Renal cortical epithelial cell (primary cell): ENCODE results near the gene DIS3L2. TPM values are rescaled to one million over a fixed set of nuclear protein-coding genes. Genes with fewer than 3 reads are reported as not detected.
"Not testable (repeated sequence)": the region's sequence is repeated elsewhere in the genome, so short reads cannot be mapped to it uniquely, and the experiment has no call there.

Experiments used
- DNase-seq: peaks from one replicate; pipeline ENCODE4 v3.0.0-alpha.2; 2011; ENCODE audit warnings: low read depth
- total RNA-seq: library from RNA; depleted of rRNA; stranded (reverse); fragments of >200 nt; gene quantifications from 2 replicates; pipeline ENCODE4 v1.2.3, GENCODE V29; 2014

DIS3L2 gene
- total RNA-seq, 1 donor from 2014 or later: 28.5 TPM

DNA sequence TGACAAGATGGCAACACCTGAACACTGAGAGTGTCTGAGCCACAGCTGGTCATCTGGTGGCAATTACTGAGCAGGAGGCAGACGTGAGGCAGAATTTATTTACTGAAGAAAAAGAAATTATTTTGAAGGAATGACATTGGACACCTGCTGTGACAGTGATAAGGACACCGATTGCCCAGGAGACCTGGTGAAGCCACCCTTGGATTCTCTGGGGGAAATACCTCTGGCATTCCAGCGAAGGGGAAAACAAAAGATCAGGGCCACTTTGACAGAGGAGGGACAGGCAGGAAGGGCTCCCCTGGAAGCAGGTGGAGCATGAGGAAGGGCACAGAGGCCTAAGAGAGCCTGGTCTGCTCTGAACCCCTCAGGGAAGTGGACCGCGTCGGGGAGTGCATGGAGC lies 331.7 kb downstream of the DIS3L2 start:
- DNase-seq: no peak

DNA sequence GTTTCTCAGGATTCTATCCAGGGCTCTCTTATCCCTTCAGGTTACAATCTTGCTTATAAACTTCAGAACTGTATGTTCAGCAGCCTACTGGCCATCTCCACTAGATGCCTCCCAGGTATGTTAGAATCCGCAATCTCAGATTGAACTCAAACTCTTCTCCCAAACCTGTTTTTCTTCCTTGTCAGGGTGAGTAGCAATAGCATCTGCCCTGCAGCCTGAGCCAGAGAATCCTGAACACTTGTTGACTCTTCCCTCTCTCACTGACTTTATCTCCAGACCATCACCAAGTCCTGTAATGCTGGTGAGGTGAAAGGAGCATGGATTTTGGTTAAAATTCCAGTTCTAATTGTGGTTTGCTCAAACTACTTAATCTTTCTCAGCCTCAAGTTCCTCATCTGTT lies 334.5 kb downstream of the DIS3L2 start:
- DNase-seq: no peak

DNA sequence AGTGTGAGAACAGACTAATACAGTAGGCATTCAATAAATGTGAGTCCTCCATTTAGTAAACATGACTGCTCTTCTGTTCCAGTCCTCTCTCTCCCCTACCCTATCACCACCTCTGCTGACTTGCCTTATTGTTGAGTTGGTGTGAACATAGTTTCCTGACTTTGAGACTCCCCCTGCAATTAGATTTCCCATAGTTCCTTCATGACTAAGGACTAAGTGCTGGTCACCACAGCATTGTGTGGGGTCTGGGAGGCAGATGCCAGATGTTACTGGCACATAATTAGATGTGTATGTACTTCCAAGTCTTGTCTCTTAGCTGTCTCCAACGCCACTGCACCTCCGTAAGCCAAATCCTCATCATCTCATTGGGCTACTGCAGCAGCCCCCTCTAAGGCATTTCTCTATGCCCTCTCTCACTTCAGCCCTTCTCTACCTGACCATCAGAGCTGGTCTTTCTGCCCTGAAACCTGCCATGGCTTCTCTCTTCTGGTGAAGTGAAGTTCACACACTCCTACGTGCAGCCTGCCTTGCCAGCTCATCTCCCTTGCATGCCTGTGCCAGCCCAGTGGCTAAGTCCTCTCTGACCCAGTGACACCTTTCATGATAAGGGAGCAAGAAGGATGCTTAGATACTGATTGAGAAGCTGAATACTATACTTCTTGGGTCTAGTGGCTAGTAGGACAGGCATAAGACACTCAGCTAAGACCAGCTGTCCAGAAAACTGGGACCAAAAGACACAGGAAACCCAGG lies 335.4 kb downstream of the DIS3L2 start:
- peak; percentile 15 for DNase-seq

DNA sequence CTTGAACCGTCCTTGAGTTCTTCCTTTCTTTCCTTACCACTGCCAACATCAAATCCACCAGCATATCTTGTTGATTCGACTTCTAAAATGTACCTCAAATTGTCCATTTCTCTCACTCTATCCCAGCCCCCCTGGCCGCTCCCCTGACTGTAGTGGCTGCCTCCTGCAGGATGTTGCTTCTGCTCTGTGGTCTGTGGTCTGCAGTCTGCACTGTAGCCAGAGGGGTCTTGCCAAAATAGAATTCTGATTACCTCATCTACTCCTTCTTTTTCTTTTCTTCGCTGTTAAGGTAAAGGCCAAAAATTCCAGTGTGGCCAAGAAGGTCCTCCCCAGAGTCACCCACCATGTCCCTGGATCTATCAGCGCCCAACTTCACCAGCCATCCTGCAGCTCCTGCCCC lies 337.6 kb downstream of the DIS3L2 start:
- no peak for DNase-seq

DNA sequence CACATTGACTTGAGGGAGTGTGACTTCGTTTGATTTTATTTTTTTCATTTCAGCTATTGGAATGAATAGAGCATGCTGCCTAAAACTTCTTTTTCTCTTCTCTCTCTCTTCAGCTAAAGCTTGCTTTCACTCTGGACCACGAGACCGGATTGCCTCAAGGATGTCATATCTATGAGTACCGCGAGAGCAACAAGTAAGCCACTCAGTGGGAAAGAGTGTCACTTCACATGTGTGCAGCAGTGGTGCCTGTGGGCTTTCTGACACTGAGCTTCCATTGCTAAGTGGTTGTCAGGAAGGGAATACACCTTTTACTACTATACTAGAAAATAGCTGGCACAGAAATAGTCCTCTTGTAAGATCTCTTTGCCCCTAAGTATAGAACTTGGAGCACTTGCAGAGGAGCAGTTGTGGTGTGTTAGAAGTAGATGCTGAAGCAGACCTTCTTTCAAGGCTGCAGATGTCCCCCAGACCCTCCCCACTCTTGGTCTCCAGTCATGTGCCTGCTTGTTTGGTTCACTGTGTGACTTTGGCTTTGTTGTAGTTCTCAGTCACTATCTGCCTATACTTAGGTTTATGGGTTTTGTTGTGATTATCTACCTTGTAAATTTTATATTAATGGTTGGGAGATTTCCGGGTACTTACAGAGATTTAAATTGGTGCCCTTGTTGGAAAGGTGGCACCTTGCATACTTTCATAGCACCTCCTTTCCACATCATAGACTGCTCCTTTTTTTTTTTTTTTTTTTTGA lies 338.6 kb downstream of the DIS3L2 start:
- DNase-seq: no peak

DNA sequence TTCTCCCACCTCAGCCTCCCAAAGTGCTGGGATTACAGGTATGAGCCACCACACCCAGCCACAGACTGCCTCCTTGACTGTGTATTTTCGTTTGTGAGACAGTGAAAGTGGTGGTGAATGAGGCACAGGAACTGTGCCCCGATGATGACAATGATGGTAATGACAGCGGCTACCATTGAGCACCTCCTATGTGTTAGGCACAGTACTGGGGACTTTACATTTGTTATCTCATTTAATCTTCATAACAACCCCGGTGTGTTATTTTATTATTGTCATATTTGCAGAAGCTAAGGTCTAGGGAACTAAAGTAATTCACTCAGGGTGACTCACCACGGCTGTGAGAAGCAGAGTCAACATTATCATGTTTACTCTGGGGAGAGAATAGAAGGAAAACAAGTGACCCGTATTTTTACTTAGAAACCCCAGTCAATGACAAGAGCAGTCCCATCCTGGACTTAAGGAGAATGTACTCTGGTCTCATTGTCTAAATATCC lies 339.4 kb downstream of the DIS3L2 start:
- DNase-seq: peak; percentile 60

DNA sequence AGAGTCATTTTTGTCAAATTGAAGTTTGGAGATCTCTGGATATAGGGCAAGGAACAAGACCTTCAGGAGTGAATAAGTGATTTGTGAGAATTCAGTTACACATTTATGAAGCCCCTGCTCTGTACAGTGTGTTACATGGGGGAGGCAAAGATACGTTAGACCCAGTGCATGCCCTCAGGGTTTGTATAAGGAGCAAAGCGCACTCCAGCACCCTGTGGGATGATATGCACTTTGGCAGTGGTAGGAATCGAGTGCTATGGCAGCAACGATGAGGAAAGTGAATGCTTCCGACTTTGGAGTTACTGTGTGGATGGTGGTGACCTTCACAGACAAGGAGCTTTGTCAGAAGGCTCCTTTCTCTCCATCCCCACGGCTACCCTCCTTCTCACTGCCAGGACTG lies 342.7 kb downstream of the DIS3L2 start:
- DNase-seq: no peak

DNA sequence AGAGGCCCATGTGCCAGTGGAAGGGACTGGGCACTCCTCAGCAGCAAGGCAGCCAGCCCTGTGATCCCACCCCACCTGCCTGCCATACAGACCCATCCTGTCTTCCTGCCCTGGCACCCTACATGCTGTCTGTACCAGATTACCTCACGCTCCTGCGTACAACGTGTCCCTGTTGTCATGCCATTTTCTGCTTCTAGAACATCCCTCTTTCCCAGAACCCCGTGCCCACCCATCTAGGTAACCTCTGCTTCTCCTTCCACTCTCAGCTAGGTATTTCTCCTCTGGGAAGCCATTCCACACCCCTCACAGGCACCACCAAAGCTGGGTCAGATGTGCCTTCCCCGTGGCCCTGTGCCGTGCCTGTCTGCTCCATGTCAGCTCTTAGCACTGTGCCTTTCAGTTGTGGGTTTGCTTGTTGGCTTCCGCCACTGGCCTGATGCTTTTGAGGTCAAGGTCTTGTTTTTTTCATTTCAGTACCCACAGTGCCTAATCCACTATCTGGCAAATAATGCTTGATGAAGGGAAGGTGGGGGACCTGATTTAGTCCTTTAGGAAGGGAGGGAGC lies 345.3 kb downstream of the DIS3L2 start:
- DNase-seq: no peak

DNA sequence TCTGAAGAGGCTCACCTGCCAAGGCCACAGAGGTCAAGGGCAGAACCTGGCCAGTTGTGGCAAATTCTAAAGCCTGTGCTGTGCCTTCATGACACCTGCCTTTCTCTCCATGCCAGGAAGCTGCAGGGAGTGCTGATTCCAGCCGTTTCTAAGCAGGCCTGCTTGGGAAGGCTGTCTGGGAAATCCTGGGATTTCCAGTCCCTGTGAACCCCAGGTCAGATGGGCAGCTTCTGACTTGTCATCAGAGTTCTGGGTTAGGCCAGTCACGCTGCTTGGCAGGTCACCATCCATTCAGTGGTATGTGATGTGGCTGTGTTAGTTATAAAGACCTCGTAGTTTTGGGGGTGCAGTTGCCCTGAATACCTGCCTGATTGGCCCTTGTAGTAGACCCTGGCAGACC lies 346.3 kb downstream of the DIS3L2 start:
- DNase-seq: no peak

DNA sequence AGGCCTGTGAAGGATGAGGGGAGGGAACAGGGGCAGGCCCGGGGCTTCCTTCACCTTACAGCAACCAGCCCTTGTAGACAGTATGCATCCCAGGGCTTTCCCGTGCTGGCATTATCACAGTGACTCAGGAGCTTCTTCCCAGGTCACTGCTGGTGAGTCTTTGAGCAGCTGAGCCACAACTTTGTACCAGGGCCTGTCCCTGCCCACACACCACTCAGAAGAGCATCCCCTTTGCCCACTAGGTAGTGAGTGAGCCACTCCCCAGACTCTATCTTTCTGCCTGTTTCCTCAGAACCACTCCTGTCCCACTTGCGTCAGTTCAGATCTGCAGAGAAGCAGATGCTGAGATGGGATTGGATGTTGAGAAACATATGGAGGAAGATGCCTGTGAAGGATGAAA lies 347.5 kb downstream of the DIS3L2 start:
- no peak for DNase-seq

DNA sequence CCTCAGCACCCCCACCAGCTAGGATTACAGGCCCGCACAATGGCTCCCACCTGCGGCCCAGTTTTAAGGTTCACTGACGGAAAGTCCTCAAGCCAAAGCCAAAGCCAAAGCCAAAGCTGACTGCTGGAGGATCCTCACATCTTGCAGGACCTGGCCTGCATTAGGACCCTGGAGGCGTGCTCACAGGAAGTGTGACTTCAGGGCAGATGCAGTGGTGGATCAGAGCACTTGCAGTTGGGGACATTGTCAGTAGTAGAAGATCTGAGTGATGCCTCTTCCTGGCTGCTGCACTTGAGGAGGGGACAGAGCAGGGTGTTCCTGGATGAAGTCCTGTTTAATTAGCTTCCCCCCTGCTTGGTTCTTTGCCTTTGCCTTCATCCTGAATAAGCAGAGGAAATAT lies 348.1 kb downstream of the DIS3L2 start:
- DNase-seq: no peak

DNA sequence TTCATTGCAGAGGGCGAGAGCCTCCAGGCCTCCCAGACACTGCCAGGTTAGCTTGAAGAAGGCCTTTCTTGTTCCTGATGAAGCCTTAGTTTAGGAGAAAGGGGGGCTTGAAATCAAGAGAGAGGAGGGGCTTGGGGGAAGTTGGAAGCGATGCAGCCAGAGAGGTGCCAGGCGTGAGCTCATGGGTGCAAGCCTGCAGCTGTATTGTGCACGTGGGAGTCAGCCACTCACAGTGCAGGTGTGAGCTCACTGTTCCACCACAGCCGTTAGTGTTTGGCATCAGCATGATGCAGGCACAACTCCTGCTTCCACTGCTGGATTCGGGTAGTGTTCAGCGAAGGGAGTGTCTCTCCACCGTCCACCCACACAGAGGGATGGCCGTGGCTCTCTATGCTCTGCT lies 348.6 kb downstream of the DIS3L2 start:
- no peak for DNase-seq

DNA sequence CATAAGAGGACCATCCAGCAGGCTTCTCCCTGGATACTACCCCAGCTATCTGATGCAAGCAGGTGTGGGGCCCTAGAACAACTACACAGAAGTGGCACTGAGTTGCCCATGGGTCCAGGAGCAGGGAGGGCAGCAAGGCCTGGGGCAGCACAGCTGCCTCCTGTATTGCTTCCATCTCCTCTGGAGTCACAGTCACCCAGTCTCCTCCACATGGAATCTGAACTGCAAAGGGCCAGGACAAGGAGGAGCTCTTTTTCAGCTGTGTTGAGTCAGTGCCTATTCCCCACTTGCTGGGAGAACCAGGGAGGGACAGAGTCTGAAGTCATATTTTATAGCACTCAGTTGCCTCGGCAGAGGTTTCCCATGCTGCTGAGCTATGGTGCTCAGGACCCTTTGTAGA lies 349.2 kb downstream of the DIS3L2 start:
- no peak for DNase-seq

DNA sequence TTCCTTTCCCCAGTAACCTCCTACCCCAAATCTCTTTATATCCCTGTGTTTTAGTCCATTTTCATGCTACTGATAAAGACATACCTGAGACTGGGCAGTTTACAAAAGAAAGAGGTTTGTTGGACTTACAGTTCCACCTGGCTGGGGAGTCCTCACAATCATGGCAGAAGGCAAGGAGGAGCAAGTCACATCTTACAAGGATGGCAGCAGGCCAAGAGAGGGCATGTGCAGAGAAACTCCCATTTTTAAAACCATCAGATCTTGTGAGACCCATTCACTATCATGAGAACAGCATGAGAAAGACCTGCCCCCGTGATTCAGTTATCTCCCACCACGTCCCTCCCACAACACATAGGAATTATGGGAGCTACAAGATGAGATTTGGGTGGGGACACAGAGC lies 352.1 kb downstream of the DIS3L2 start:
- DNase-seq: not testable (repeated sequence)

DNA sequence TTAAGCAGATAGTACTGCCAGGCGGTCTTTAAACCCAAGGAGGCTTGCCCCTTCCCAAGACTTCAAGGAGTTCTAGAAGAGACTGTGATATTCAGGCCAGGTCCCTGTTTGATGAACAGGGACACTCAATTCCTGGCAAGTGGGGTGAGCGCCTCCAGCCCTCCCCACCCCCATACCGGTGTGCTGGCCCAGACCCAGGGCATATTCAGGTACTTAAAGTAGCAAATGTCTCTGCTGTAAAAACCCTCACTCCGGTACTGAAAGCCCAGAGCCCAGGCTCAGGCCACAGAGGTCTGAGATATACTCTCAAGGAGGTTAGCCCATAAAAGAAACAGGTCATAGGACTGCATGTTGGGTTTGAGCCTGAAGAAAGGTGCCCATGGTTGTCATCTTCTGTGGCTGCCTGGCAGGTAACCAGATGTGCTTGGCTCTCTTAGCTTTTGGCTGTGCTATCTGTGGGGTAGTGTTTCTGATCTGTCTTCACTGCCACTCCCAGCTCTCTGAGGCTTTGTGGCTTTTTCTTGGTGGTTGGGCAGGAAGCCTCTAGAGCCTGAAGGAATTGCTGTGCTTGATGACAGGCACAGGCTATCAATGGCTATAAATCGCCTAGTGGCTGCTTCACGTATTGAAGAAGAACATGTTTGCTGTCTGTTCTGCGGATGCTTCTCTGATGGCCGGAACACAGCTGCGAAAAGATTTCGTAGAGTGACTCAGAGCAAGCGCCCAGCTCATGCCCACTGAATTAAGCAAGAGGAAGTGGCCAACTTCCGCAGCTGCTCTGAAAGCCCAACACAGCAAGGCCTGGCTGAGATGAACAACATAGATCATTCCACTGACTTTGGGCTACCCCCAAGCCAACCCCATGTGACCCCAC lies 353.8 kb downstream of the DIS3L2 start:
- DNase-seq: peak; percentile 19

DNA sequence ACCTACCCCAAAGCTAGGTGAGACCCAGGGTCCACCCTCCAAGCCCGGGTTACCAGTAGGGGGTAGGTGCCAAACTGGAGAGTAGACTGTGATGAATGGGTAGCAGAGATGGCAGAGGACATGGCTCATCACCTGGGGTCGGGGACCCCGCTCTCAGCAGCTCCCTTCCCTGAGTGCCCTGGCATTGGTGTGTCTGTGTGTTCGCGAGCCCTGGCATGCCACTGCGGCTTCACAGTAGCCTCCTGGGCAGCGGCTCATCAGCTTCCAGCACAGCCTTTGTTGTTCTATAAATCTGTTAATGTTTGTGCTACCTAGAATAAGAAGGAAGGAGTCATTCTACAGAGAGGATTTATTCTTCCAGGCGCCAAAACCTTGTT lies 354.4 kb downstream of the DIS3L2 start:
- DNase-seq: no peak

DNA sequence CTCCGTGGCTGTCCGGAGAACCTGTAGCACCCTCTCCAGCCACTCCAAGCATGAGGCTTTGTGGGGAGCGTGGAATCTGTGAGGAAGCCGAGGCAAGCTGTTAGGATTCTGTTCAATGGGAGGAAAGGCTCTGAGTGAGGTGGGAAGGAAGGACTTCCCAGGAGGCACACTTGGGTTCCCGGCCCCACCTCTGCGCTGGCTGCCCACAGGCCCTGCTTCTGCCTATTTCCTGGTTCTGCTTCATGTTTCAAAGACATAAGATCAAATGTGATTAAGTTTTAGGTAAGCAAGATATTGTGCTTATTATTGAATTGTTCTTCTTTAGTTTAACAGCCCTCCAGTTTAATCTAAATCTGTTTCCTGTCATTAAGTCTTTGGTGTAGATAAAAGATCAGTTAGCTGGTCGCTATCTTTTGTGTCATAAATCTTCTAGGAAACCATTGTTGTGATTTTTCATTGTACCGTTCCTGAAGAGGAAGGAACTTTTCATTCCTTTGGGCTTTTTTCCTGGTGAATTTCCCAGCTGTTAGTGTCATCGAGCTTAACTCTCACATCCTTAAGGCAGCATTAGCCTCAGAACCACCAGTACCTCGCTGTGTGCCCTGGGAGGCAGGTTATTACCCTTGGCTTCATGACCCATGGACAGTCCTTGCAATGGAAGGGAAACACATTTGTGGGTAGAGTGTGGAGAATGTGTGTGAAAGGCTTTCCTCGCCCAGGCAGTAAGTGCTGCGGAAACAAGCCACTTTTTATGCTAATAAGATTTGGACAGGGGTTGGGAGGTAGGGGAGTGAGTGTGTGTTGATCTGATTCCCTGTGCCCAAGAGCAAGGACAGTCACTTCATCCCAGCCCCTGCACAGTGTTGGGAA lies 355.2 kb downstream of the DIS3L2 start:
- no peak for DNase-seq

DNA sequence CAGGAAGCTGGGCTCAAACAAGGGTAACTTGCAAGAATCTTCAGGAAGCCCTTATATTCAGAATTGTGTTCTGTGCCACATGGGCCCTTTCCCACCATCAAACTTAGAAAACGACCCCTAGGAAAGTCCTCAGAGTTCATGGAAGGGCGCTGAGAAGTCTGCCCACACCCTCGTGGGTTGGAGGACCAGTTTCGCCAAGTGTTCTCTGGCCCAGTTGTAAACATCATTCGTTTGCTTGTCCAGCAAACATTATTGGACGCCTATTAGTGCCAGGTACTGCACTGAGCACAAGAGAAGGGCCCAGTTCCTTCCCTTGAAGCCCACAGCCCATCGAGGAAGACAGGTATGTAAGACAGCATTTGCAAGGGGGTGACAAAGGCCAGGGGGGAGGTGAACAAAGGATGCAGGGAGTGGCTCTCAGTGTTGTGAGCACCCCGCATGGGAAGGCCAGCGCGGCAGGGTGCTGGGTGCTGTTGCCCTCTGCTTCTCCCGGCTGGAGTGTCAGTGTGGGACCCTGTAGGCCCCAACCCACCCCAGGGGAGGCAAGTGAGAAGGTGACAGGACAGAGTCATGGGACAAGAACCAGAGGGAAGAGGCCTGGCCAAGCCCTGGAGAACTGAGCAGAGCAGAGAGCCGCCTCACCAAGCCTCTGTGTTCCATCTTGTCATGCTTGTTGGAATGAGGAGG lies 356.8 kb downstream of the DIS3L2 start:
- no peak for DNase-seq

DNA sequence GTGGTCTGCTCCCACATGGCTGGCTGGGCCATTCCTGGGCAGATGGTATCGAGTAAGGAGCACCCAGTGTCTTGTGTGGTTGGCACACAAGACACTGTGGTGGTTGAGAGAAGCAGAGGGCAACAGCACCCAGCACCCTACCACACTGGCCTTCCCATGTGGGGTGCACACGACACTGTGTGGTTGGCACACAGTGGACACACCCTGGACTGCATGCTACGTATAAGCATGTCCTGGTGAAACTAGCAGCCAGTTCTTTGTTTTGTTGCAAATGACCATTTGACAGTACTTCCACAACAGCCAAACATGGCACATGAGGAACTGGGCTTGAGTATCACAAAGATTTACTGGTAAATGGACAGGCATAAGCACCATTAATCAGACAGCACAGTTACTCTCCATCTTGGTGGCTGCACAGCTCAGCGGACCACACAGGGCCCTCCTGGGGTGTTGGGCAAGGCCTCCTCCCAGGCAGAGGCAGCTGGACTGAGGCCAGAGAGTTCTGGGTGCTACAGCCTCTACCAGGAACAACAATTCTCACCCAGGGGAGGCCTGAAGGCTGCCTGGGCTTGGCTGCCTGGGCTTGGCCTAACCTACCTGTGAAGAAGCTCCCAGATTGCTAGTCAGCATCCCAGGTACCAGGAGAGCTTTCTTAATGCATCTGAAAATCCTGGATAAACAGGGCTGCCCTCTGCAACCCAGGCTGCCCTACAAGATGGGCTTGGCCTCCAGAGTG lies 357.7 kb downstream of the DIS3L2 start:
- DNase-seq: no peak
